ENCODE results near the gene GFOD1.
"Not testable (repeated sequence)": the region's sequence is repeated elsewhere in the genome, so short reads cannot be mapped to it uniquely, and the experiment has no call there.

GFOD1 gene

DNA sequence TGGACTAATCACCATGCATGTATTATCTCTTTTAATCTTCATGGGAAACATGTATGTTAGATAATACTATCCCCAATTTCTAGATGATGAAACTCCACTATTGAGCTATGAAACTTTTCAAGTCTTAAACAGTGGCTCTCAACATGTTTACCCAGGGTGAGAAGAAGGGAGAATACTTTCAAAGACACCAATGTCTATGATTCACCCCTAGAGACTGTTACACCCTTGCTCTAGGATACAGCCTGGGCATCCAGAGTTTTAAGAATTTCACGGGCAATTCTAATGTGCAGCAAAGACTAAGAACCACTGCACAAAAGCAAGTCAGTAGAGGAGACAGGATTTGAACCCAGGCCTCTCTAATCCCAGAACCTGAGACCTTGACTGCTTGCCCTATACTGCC, 47.8 kb downstream of the GFOD1 start:
- no peak for DNase-seq (ENCODE audit: low read depth)

DNA sequence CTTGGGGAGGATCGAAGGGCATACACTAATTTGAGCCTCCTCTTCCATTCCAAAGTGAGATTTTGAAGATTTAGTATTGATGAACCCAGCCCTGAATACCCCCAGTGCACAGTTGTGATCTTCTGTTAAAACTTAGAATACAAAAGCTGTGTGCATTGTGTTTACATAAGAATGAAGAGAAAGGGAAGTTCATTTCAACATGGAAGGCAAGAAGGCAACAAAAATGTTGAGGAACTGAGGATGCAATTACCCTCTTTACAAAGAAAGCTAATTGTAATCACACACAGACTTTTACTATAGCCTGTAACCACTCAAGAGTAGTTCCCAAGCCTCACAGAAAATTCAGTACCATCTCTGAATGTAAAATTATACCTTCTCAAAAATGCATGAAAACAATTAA, 49.3 kb downstream of the GFOD1 start:
- no peak for DNase-seq (ENCODE audit: low read depth)

DNA sequence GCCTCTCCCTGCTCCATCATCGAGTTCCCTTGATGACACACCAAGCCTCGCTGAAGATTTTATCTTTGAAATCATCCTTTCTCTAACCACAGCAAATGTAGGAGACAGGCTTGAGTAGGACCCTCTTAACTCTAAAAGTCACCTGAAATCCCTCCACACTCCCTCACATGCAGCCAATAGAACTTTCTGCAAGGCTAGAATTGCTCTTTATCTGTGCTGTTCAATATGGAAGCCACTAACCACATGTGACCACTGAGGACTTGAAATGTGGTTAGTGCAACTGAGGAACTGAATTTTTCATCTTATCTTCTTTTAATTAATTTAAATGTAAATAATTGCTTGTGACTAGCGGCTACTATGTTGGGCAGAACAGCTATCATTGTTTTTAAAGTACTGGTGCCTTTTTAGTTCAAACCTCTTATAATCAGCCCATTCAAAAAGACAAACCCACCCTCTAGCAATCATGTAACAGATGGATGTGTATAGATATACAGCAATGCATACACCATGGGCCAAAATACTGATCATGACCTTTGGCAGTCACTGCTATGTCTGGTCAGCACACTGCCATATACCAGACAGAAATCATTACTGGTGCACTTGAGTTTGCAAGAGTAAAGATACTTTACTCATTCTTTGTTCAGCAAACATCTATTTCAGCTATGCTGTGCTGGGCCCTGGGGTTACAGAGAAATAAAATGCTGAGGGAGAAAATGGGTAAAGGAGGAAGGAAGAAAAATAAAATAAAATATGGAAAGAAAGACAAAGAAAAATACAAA, 50.0 kb downstream of the GFOD1 start:
- DNase-seq (ENCODE audit: low read depth): peak; percentile 24

DNA sequence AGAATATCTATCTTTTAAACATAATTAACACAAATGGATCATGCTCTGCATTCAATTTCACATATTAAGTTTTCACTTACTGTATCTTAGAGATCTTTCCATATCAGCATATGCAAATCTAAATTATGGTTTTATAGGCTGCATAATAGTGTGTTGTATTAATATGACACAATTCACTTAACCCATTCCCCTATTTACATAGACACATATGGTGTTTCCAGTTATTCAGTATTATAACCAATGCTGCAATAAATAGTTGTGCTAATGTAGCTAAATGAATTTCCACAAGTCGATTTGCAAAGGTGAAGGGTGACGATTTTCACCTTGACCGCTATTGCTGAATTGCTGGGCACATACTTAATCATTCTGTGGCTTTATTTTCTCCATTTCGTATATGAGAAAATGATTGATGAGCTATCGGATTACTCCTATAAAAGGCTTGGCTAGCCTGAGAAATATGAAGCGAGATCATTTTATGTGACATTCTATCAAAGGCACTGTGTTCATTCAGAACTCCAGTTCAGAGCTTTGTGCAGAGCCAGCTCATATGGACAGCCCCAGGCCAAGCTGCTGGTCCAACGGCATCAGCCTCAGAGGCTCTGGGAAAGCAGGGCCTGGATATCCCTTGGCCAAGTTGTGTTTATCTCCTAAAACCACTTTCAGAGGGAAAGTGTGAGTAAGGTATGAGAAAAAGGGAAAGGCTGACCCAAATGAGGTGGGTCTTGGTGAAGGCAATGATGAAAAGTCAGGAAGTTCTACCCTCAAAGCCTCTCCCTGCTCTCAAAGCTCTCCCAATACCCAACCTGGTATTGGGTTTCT, 50.8 kb downstream of the GFOD1 start:
- no peak for DNase-seq (ENCODE audit: low read depth)

GRCh38 chr6:13435477-13436246, 51.7 kb downstream of the GFOD1 start:
- DNase-seq (ENCODE audit: low read depth): no peak

GRCh38 chr6:13434777-13435176, 52.6 kb downstream of the GFOD1 start:
- no peak for DNase-seq (ENCODE audit: low read depth)

GRCh38 chr6:13434135-13434775, 53.1 kb downstream of the GFOD1 start:
- DNase-seq (ENCODE audit: low read depth): not testable (repeated sequence)

- no peak for DNase-seq (ENCODE audit: low read depth)
Measured at GRCh38 chr6:13433709-13434121, 53.7 kb downstream of the GFOD1 start.

DNA sequence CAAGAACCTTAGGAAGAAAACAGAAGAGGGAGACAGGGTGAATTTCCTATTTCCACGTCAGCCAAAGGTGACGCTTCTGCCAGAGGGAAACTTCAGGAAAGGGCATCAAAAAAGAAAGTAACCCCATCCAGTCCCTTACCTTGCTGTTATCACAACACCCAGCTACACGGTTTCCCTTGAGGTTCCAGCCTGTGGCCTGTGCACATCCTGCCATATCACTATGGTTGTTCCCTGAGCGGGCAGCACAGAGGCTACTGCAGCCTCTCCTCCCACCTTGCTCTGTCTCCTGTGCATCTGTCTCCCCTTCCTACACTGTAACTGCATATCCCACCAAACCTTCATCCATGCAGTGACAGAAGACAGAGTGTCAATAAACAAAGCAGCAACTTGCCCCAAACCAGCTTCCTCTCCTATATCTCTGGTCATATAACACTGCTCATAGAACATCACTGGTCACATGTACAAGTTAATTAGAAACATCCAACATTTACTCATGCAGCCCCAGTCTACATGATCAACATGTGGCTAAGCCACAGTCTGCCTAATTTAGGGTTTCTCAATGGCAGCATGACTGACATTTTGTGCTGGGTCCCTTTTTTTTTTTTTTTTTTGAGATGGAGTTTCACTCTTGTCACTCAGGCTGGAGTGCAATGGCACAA, 54.7 kb downstream of the GFOD1 start:
- no peak for DNase-seq (ENCODE audit: low read depth)

DNA sequence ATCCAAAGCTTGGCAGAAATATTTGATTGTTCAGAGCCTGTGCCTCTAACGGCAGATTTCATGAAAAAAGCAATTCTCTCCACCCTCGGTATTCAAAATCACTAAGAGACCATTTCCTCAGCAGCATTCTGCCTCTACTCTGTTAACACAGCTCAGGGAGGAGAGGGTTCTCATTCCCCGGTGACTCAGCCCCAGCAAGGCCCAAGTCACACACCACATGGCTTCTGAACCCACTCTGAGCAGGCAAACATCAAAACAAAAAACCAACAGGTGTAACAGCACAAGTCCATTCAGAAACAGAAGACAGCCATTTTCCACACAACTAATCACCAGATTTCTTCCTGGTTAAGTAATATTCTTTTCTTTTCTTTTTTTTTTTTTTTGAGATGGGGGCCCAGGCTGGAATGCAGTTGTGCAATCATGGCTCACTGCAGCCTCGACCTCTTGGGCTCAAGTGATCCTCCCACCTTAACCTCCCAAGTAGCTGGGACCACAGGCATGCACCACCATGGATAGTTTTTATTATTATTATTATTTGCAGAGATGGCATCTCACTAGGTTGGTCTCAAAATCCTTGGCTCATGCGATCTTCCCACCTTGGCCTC, 55.4 kb downstream of the GFOD1 start:
- DNase-seq (ENCODE audit: low read depth): peak; percentile 56

DNA sequence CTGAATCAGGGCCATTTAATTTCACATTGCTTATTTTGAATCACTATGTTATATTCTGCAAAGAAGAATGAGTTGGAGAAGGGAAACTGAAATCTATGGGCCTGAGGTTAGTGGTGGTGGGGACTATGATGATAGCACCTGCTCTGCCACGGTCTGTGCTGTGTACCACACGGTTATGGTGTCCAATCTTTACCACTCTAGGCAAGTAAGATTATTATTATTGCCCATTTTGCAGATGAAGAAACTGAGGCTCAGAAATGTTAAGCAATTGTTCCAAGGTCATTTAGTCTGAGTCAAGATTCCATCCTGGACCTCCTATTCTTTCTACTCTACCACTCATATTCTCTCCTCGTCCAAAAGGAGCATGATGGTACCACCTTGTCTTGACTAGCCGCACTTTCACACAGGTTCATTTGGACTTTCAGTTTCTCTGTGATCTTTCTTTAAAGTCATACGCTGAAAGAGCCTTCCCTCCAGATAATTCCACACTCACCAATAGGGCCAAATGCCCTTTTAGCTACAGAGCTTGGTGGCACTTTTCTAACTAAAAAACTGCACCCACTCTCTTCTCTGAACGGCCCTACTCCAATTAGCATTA, 56.2 kb downstream of the GFOD1 start:
- no peak for DNase-seq (ENCODE audit: low read depth)

GRCh38 chr6:13429406-13429753, 58.0 kb downstream of the GFOD1 start:
- DNase-seq (ENCODE audit: low read depth): no peak

GRCh38 chr6:13428583-13429405, 58.6 kb downstream of the GFOD1 start:
- no peak for DNase-seq (ENCODE audit: low read depth)

DNA sequence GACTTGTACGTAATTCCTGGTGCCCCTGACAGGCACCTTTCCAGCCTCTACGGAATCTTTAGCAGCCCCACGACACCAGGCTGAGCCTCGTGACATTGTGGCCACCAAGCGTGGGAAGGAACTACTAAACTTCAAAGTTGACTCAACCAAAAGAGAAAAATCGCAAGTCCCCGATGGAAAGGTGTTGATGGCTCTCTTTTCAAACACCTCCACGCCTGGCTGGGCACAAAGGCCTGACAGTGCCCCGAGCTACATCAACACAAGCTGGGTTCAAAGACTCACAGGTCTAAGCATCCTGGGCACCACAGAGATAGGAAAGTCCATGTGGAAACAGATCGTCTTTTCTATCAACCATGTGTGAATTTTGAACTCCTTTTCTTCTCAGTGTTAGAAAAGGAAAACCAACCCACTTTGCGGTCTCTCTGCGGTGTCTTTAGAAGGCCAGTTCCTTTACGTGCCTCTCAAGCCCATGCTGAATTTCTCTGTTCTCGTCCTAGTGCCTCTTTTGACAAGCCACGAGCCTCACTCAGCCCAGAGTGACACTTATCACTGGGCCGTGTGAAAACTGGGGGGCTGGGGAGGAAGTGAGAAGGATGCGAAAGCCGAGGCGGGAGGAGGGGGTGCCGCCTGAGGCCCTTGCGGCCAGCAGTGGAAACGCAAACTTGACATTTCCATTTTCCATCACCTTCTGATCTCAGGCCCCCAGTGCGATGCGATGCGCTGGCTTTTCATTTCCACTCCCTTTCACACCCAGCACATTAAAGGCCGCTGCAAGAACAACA, 59.4 kb downstream of the GFOD1 start:
- DNase-seq (ENCODE audit: low read depth): no peak

GRCh38 chr6:13427316-13427715, 60.1 kb downstream of the GFOD1 start:
- no peak for DNase-seq (ENCODE audit: low read depth)

DNA sequence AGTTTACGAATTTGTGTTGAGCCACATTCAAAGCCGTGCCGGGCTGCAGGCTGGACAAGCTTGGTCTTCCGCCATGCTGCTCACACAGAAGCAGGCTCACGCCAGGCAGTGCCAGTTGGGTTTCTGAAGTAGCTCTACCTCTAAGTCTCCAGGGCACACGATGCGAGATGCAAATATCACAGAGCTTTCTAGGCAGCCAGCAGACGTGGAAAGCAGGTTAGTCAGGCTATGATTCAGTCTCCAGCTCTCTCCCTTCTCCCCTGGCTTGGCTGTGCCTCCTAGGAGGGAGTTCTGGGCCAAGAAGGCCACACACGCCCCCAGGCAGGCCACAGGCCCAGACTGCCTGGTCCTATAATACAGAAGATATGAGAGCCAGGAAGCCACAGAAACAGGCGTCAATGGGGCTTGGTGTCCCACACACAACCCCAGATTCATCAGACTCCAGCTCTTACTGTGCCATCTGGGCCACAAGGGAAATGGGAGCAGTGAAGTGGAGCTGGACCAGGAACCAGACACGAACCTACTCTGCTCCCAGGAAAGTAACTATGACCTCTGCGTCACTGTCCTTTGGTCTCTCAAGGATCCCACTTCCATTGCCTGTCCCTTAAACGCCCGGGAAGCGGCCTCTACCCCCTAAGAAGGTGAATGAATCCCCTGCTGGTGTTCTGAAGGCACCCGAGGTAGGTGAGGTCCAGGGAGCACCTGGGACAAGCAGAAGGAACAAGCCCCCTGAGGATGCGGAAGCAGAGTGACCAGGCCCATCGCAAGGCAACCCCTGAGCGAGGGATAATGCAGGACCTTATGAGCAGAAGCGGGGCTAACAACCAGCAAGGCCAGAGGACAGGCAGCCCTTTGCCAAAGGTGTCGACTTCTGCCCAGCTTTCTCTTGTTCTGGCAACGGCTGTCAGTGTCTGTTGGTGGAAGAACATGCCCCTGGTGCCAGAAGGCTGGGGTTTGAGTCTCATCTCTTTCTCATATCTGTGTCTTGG, 61.2 kb downstream of the GFOD1 start:
- DNase-seq (ENCODE audit: low read depth): peak; percentile 71

DNA sequence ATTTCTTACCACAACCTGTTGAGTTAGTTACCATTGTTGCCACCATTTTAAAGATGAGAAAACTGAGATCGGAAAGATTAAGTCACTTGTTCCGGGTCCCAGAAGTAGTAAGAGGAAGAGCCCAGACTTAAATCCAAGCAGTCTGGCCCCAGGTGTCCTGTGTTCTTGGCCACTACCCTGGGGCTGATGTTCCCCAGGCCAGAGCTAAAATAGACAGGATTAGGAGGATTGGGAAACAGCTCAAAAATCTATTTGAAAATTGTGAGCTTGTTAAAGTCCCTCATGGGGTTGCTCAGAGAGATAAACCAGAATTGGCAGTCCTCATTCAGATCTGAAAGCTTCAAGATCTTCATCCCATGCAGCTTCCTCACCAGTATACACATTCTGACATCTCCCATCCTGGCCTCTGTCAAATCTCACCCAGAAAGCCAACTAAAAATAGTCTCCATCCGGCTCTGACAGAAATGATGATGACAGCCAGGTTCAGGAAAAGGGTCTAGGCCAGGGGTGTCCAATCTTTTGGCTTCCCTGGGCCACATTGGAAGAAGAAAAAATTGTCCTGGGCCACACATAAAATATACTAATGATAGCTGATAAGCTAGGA, 62.0 kb downstream of the GFOD1 start:
- DNase-seq (ENCODE audit: low read depth): no peak

All from ELR (cell line).